ENCODE results near the gene SLC30A7.
"Not testable (repeated sequence)": the region's sequence is repeated elsewhere in the genome, so short reads cannot be mapped to it uniquely, and the experiment has no call there.

SLC30A7 gene

GRCh38 chr1:100868364-100868995 is 27.4 kb upstream of the SLC30A7 start:
- Histone ChIP-seq H3K36me3 (ENCODE audit: control insufficient read depth, insufficient read depth, low read length) (peaks cover 5% of the 10 kb centered on the region; the same call in 1 of the 2 replicates), H3K9me3 (ENCODE audit: control insufficient read depth, insufficient read depth, low read depth, low read length) (no peaks in the 10 kb centered on the region), H3K27ac (ENCODE audit: low read depth, low read length) (no peak overlapping the region), H3K27me3 (ENCODE audit: control insufficient read depth, insufficient read depth, low read length) (no peaks in the 10 kb centered on the region), H3K4me1 (ENCODE audit: control insufficient read depth, insufficient read depth, low read length) (no peaks in the 10 kb centered on the region), H3K9ac (ENCODE audit: low read length) (no peak overlapping the region), H3K4me3 (ENCODE audit: low read depth, low read length) (no peak overlapping the region)

- H3K9ac ChIP-seq (ENCODE audit: low read length) = no peak overlapping the region
- no peaks in the 10 kb centered on the region for H3K9me3 ChIP-seq (ENCODE audit: control insufficient read depth, insufficient read depth, low read depth, low read length)
- no peak overlapping the region for H3K27ac ChIP-seq (ENCODE audit: low read depth, low read length)
- H3K4me3 ChIP-seq (ENCODE audit: low read depth, low read length) = no peak overlapping the region
- no peaks in the 10 kb centered on the region for H3K27me3 ChIP-seq (ENCODE audit: control insufficient read depth, insufficient read depth, low read length)
- peaks cover 13% of the 10 kb centered on the region for H3K36me3 ChIP-seq (ENCODE audit: control insufficient read depth, insufficient read depth, low read length)
- H3K4me1 ChIP-seq (ENCODE audit: control insufficient read depth, insufficient read depth, low read length) = no peaks in the 10 kb centered on the region
These were observed 25.9 kb upstream of the SLC30A7 start for GRCh38 chr1:100869996-100870395.

- Histone ChIP-seq H3K36me3 (ENCODE audit: control insufficient read depth, insufficient read depth, low read length) (peaks cover 41% of the 10 kb centered on the region), H3K4me3 (ENCODE audit: low read depth, low read length) (no peak overlapping the region), H3K27ac (ENCODE audit: low read depth, low read length) (no peak overlapping the region), H3K9ac (ENCODE audit: low read length) (no peak overlapping the region), H3K9me3 (ENCODE audit: control insufficient read depth, insufficient read depth, low read depth, low read length) (no peaks in the 10 kb centered on the region), H3K27me3 (ENCODE audit: control insufficient read depth, insufficient read depth, low read length) (no peaks in the 10 kb centered on the region), H3K4me1 (ENCODE audit: control insufficient read depth, insufficient read depth, low read length) (no peaks in the 10 kb centered on the region)
These were observed 21.5 kb upstream of the SLC30A7 start for GRCh38 chr1:100874433-100874832.

- H3K9ac ChIP-seq (ENCODE audit: low read length) = no peak overlapping the region
- H3K4me3 ChIP-seq (ENCODE audit: low read depth, low read length) = no peak overlapping the region
- peaks cover 41% of the 10 kb centered on the region for H3K36me3 ChIP-seq (ENCODE audit: control insufficient read depth, insufficient read depth, low read length)
- no peaks in the 10 kb centered on the region for H3K27me3 ChIP-seq (ENCODE audit: control insufficient read depth, insufficient read depth, low read length)
- H3K4me1 ChIP-seq (ENCODE audit: control insufficient read depth, insufficient read depth, low read length) = no peaks in the 10 kb centered on the region
- no peaks in the 10 kb centered on the region for H3K9me3 ChIP-seq (ENCODE audit: control insufficient read depth, insufficient read depth, low read depth, low read length)
- H3K27ac ChIP-seq (ENCODE audit: low read depth, low read length) = no peak overlapping the region
These were observed 20.7 kb upstream of the SLC30A7 start for GRCh38 chr1:100875228-100875627.

- H3K36me3 ChIP-seq (ENCODE audit: control insufficient read depth, insufficient read depth, low read length) = peaks cover 41% of the 10 kb centered on the region
- no peaks in the 10 kb centered on the region for H3K4me1 ChIP-seq (ENCODE audit: control insufficient read depth, insufficient read depth, low read length)
These were observed 19.6 kb upstream of the SLC30A7 start for GRCh38 chr1:100876291-100876690.

GRCh38 chr1:100879422-100879821 is 16.5 kb upstream of the SLC30A7 start:
- no peaks in the 10 kb centered on the region for H3K27me3 ChIP-seq (ENCODE audit: control insufficient read depth, insufficient read depth, low read length)
- no peaks in the 10 kb centered on the region for H3K4me1 ChIP-seq (ENCODE audit: control insufficient read depth, insufficient read depth, low read length)
- no peaks in the 10 kb centered on the region for H3K9me3 ChIP-seq (ENCODE audit: control insufficient read depth, insufficient read depth, low read depth, low read length)
- H3K36me3 ChIP-seq (ENCODE audit: control insufficient read depth, insufficient read depth, low read length) = peaks cover 29% of the 10 kb centered on the region
- H3K4me3 ChIP-seq (ENCODE audit: low read depth, low read length) = no peak overlapping the region
- H3K27ac ChIP-seq (ENCODE audit: low read depth, low read length) = no peak overlapping the region
- no peak overlapping the region for H3K9ac ChIP-seq (ENCODE audit: low read length)

More at GRCh38 chr1:100876291-100876690, 19.6 kb upstream of the SLC30A7 start:
- no peak overlapping the region for H3K27ac ChIP-seq (ENCODE audit: low read depth, low read length)
- no peak overlapping the region for H3K9ac ChIP-seq (ENCODE audit: low read length)
- H3K27me3 ChIP-seq (ENCODE audit: control insufficient read depth, insufficient read depth, low read length) = no peaks in the 10 kb centered on the region
- H3K9me3 ChIP-seq (ENCODE audit: control insufficient read depth, insufficient read depth, low read depth, low read length) = no peaks in the 10 kb centered on the region
- H3K4me3 ChIP-seq (ENCODE audit: low read depth, low read length) = no peak overlapping the region

- Histone ChIP-seq H3K4me1 (ENCODE audit: control insufficient read depth, insufficient read depth, low read length) (no peaks in the 10 kb centered on the region), H3K4me3 (ENCODE audit: low read depth, low read length) (no peak overlapping the region), H3K27ac (ENCODE audit: low read depth, low read length) (no peak overlapping the region), H3K9ac (ENCODE audit: low read length) (no peak overlapping the region), H3K27me3 (ENCODE audit: control insufficient read depth, insufficient read depth, low read length) (no peaks in the 10 kb centered on the region), H3K9me3 (ENCODE audit: control insufficient read depth, insufficient read depth, low read depth, low read length) (no peaks in the 10 kb centered on the region), H3K36me3 (ENCODE audit: control insufficient read depth, insufficient read depth, low read length) (peaks cover 24% of the 10 kb centered on the region)
These were observed 14.2 kb upstream of the SLC30A7 start for GRCh38 chr1:100881687-100882086.

- H3K4me3 ChIP-seq (ENCODE audit: low read depth, low read length) = no peak overlapping the region
- H3K27ac ChIP-seq (ENCODE audit: low read depth, low read length) = no peak overlapping the region
- no peaks in the 10 kb centered on the region for H3K9me3 ChIP-seq (ENCODE audit: control insufficient read depth, insufficient read depth, low read depth, low read length)
- no peak overlapping the region for H3K9ac ChIP-seq (ENCODE audit: low read length)
- H3K36me3 ChIP-seq (ENCODE audit: control insufficient read depth, insufficient read depth, low read length) = peaks cover 22% of the 10 kb centered on the region
- no peaks in the 10 kb centered on the region for H3K27me3 ChIP-seq (ENCODE audit: control insufficient read depth, insufficient read depth, low read length)
- no peaks in the 10 kb centered on the region for H3K4me1 ChIP-seq (ENCODE audit: control insufficient read depth, insufficient read depth, low read length)
These were observed 13.2 kb upstream of the SLC30A7 start for GRCh38 chr1:100882698-100883097.

GRCh38 chr1:100883963-100884362 is 11.9 kb upstream of the SLC30A7 start:
- Histone ChIP-seq H3K27ac (ENCODE audit: low read depth, low read length) (no peak overlapping the region), H3K4me3 (ENCODE audit: low read depth, low read length) (no peak overlapping the region), H3K9ac (ENCODE audit: low read length) (no peak overlapping the region), H3K36me3 (ENCODE audit: control insufficient read depth, insufficient read depth, low read length) (peaks cover 28% of the 10 kb centered on the region), H3K27me3 (ENCODE audit: control insufficient read depth, insufficient read depth, low read length) (no peaks in the 10 kb centered on the region), H3K4me1 (ENCODE audit: control insufficient read depth, insufficient read depth, low read length) (no peaks in the 10 kb centered on the region), H3K9me3 (ENCODE audit: control insufficient read depth, insufficient read depth, low read depth, low read length) (peaks cover 4% of the 10 kb centered on the region; the same call in 1 of the 2 replicates)

GRCh38 chr1:100889007-100889406 is 6.9 kb upstream of the SLC30A7 start:
- not testable (repeated sequence) for H3K4me1 ChIP-seq (ENCODE audit: control insufficient read depth, insufficient read depth, low read length); H3K27me3 ChIP-seq (ENCODE audit: control insufficient read depth, insufficient read depth, low read length); H3K4me3 ChIP-seq (ENCODE audit: low read depth, low read length); H3K27ac ChIP-seq (ENCODE audit: low read depth, low read length); H3K9ac ChIP-seq (ENCODE audit: low read length)
- H3K36me3 ChIP-seq (ENCODE audit: control insufficient read depth, insufficient read depth, low read length) = peaks cover 61% of the 10 kb centered on the region
- H3K9me3 ChIP-seq (ENCODE audit: control insufficient read depth, insufficient read depth, low read depth, low read length) = peaks cover 32% of the 10 kb centered on the region

- H3K36me3 ChIP-seq (ENCODE audit: control insufficient read depth, insufficient read depth, low read length) = peaks cover 61% of the 10 kb centered on the region
- H3K9ac ChIP-seq (ENCODE audit: low read length); H3K27ac ChIP-seq (ENCODE audit: low read depth, low read length); H3K27me3 ChIP-seq (ENCODE audit: control insufficient read depth, insufficient read depth, low read length); H3K4me3 ChIP-seq (ENCODE audit: low read depth, low read length); H3K4me1 ChIP-seq (ENCODE audit: control insufficient read depth, insufficient read depth, low read length): not testable (repeated sequence)
- peaks cover 32% of the 10 kb centered on the region for H3K9me3 ChIP-seq (ENCODE audit: control insufficient read depth, insufficient read depth, low read depth, low read length)
These were observed 5.9 kb upstream of the SLC30A7 start for GRCh38 chr1:100889869-100890482.

Measured in HUES6 (cell line).